OCI-LY1 (cell line): ENCODE data around the gene IQSEC1.

Experiments used
- CTCF ChIP-seq: fragments of 200-600 bp; sonication (generic), shearing (Covaris generic); IDR thresholded peaks from 2 replicates; pipeline ENCODE4 v1.5.1; 2017; ENCODE audit warnings: mild to moderate bottlenecking, antibody characterized with exemption, low read length, moderate library complexity, mixed read lengths
- EZH2 ChIP-seq: fragments of 200-600 bp; sonication (generic), shearing (Covaris generic); IDR thresholded peaks from 2 replicates; pipeline ENCODE4 v1.8.0; 2017; ENCODE audit warnings: borderline replicate concordance, mixed run types, mild to moderate bottlenecking, antibody characterized with exemption, low read length, moderate library complexity, mixed read lengths

- TF ChIP-seq CTCF (no peak), EZH2 (no peak)
These were observed 134.1 kb downstream of the IQSEC1 start for GRCh38 chr3:12939137-12939536.
